B cell (primary cell): Measurements from ENCODE around the gene HDGFL2.
"Not testable (repeated sequence)": the region's sequence is repeated elsewhere in the genome, so short reads cannot be mapped to it uniquely, and the experiment has no call there.

Experiments used
- CTCF ChIP-seq: fragments of 200-600 bp; IDR thresholded peaks from one replicate; pipeline ENCODE4 v1.8.0; 2022; ENCODE audit warnings: antibody characterized with exemption, mild to moderate bottlenecking
- EZH2 ChIP-seq: IDR thresholded peaks from 2 replicates; pipeline ENCODE4 v1.6.1; 2012; ENCODE audit warnings: borderline replicate concordance, low read depth, mild to moderate bottlenecking, moderate library complexity, low read length; ENCODE audit not compliant: insufficient read depth, poor library complexity, severe bottlenecking

- TF ChIP-seq CTCF, EZH2: not testable (repeated sequence)
Measured at GRCh38 chr19:4541806-4542145, 69.7 kb downstream of the HDGFL2 start.
